Measurements from ENCODE around the gene MAN1A1. TPM values are rescaled to one million over a fixed set of nuclear protein-coding genes. Genes with fewer than 3 reads are reported as not detected.
"Not testable (repeated sequence)": the region's sequence is repeated elsewhere in the genome, so short reads cannot be mapped to it uniquely, and the experiment has no call there.

MAN1A1 gene
- total RNA-seq, 2 donors from 2014 or later = 24.8 to 35.8 TPM

GRCh38 chr6:119379809-119380208, 30.2 kb upstream of the MAN1A1 start:
- peaks cover 0 to 13% of the 10 kb centered on the region in 2 donors for H3K9me3 ChIP-seq
- no peaks in the 10 kb centered on the region for H3K27me3 ChIP-seq
- no peak overlapping the region for H3K4me3 ChIP-seq
- TF ChIP-seq CTCF (IDR thresholded peaks at IDR 0.05) = no peak
- no peaks in the 10 kb centered on the region for H3K4me1 ChIP-seq
- no peaks in the 10 kb centered on the region for H3K36me3 ChIP-seq
- H3K27ac ChIP-seq = no peak overlapping the region
- DNase-seq (ENCODE audit: low spot score) = no peak

DNA sequence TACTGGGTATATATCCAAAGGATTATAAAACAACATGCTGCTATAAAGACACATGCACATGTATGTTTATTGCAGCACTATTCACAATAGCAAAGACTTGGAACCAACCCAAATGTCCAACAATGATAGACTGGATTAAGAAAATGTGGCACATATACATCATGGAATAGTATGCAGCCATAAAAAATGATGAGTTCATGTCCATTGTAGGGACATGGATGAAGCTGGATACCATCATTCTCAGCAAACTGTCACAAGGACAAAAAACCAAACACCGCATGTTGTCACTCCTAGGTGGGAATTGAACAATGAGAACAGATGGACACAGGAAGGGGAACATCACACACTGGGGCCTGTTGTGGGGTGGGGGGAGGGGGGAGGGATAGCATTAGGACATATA, 27.5 kb upstream of the MAN1A1 start:
- H3K9me3 ChIP-seq = peaks cover 0 to 13% of the 10 kb centered on the region in 2 donors
- not testable (repeated sequence) for H3K27me3 ChIP-seq; H3K27ac ChIP-seq; H3K36me3 ChIP-seq; H3K4me1 ChIP-seq; H3K4me3 ChIP-seq; DNase-seq (ENCODE audit: low spot score)

DNA sequence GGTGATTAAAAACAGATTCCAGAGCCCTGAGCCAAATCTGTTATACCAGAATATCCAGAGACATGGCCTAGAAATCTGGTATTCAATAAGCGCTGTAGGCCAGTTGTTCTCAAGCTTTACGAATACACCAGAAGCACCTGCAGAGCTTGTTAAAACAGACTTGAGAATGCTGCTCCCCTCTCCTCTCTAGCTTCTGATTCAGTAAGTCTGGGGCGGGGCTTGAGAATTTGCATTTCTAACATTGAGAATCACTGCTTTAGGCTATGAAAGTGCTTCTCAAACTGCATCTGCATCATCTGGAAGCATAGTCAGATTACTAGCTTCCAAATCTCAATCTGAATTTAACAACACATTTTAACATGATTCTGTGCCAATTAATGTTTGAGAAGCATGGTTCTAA, 20.5 kb upstream of the MAN1A1 start:
- Histone ChIP-seq H3K27me3 (no peaks in the 10 kb centered on the region), H3K4me1 (no peaks in the 10 kb centered on the region), H3K27ac (no peak overlapping the region), H3K36me3 (no peaks in the 10 kb centered on the region), H3K9me3 (no peaks in the 10 kb centered on the region), H3K4me3 (no peak overlapping the region)
- DNase-seq (ENCODE audit: low spot score) = no peak
- TF ChIP-seq CTCF (IDR thresholded peaks at IDR 0.05) = no peak

- no peak for TF ChIP-seq CTCF (IDR thresholded peaks at IDR 0.05)
- Histone ChIP-seq H3K9me3 (no peaks in the 10 kb centered on the region), H3K4me1 (no peaks in the 10 kb centered on the region), H3K27ac (no peak overlapping the region), H3K4me3 (no peak overlapping the region), H3K36me3 (no peaks in the 10 kb centered on the region), H3K27me3 (no peaks in the 10 kb centered on the region)
- no peak for DNase-seq (ENCODE audit: low spot score)
Measured at GRCh38 chr6:119368921-119369320, 19.4 kb upstream of the MAN1A1 start.

DNA sequence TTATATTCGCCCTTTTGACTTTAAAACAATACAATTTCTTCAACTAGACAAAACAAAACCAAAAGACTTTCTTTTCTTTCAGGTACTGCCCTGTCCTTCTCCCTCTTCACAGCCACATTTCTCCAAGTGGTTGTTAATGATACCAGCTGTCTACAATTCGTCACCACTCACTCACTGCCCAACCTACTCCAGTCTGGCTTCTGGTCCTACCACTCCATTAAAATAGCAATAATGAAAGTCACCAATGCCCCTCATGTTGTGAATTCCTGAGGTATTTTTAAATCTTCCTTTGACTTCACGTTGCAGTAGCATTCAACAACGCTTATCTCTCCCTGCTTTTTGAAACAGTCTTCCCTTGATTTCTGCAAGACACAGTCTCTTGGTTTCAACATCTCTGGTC, 11.6 kb upstream of the MAN1A1 start:
- Histone ChIP-seq H3K36me3 (no peaks in the 10 kb centered on the region), H3K27ac (no peak overlapping the region), H3K27me3 (no peaks in the 10 kb centered on the region), H3K4me3 (no peak overlapping the region), H3K9me3 (no peaks in the 10 kb centered on the region), H3K4me1 (no peaks in the 10 kb centered on the region)
- DNase-seq (ENCODE audit: low spot score) = no peak
- no peak for TF ChIP-seq CTCF (IDR thresholded peaks at IDR 0.05)

GRCh38 chr6:119360262-119360915, 10.8 kb upstream of the MAN1A1 start:
- DNase-seq (ENCODE audit: low spot score) = no peak
- H3K27ac ChIP-seq = no peak overlapping the region

More at GRCh38 chr6:119360262-119360915, 10.8 kb upstream of the MAN1A1 start:
- TF ChIP-seq CTCF (IDR thresholded peaks at IDR 0.05) = no peak
- no peaks in the 10 kb centered on the region for H3K36me3 ChIP-seq
- H3K4me1 ChIP-seq = no peaks in the 10 kb centered on the region
- no peaks in the 10 kb centered on the region for H3K27me3 ChIP-seq
- H3K9me3 ChIP-seq = no peaks in the 10 kb centered on the region
- no peak overlapping the region for H3K4me3 ChIP-seq

Measured in right atrium auricular region (tissue), 2 donors.